Stomach (tissue), 9 donors: ENCODE data around the gene C1orf50. TPM values are rescaled to one million over a fixed set of nuclear protein-coding genes. Genes with fewer than 3 reads are reported as not detected.

ENCODE experiments used
- DNase-seq, 2 donors: peaks; one replicate each; pipeline versions ENCODE4 v3.0.0 to v3.0.0-alpha.2; 2013 to 2019
- H3K27ac ChIP-seq, 5 donors: fragments of 200-600 bp in 4 of 5; sonication (generic) in 4 of 5; one replicate each; pipeline ENCODE4 v1.5.1; 2013 to 2019; ENCODE audit warnings: mild to moderate bottlenecking in 1 of 5, moderate library complexity in 1 of 5
- H3K27me3 ChIP-seq, 3 donors: fragments of 200-600 bp; sonication (generic); one replicate each; pipeline ENCODE4 v1.5.1; 2017 to 2019; ENCODE audit warnings: mixed run types in 1 of 3
- H3K36me3 ChIP-seq, 4 donors: fragments of 200-600 bp; sonication (generic); 1 replicate in 3 of 4; 2 replicates in 1 of 4; pipeline ENCODE4 v1.5.1; 2016 to 2019
- H3K4me1 ChIP-seq, 4 donors: fragments of 200-600 bp; sonication (generic); one replicate each; pipeline ENCODE4 v1.5.1; 2016 to 2019
- H3K4me3 ChIP-seq, 4 donors: fragments of 200-600 bp; sonication (generic) in 3 of 4; one replicate each; pipeline ENCODE4 v1.5.1; 2016 to 2019; ENCODE audit warnings: mild to moderate bottlenecking in 1 of 4
- H3K9me3 ChIP-seq, 4 donors: fragments of 200-600 bp; sonication (generic); one replicate each; pipeline ENCODE4 v1.5.1; 2016 to 2019
- EP300 ChIP-seq: sonication (generic); formaldehyde crosslinking; IDR thresholded peaks from one replicate; pipeline ENCODE4 v1.6.1; 2017; ENCODE audit warnings: antibody characterized with exemption
- POLR2A ChIP-seq, 4 donors: fragments of 450-650 bp; IDR thresholded peaks; one replicate each; pipeline ENCODE4 v1.6.1; 2016; ENCODE audit warnings: antibody characterized with exemption in 4 of 4, control low read depth in 2 of 4, mild to moderate bottlenecking in 1 of 4, moderate library complexity in 1 of 4
- POLR2AphosphoS5 ChIP-seq, 3 donors: sonication (generic); formaldehyde crosslinking; IDR thresholded peaks; one replicate each; pipeline ENCODE4 v1.6.1; 2016; ENCODE audit warnings: antibody characterized with exemption in 3 of 3
- WGBS, 5 donors: extraction: QIAGEN DNeasy Blood & Tissue Kit in 3 of 5; methylation state at CpG; one replicate each; pipeline versions ENCODE4 v1.1.5 to v1.1.7; 2013 to 2018; 5-methylcytosine and 5-hydroxymethylcytosine counted together
- intact Hi-C: fragments of 100-400 bp; cut with DNase I; formaldehyde crosslinking; loops from one replicate; pipeline ENCODE4 v1.15.1; 2023; ENCODE audit warnings: low total_unique reads
- polyA plus RNA-seq, 3 donors: library from polyadenylated mRNA; stranded (reverse); fragments of 200-250 nt; gene quantifications; one replicate each; pipeline ENCODE4 v1.2.3, GENCODE V29; 2013
- total RNA-seq, 5 donors: library from RNA; depleted of rRNA; stranded (reverse); fragments of >200 nt; gene quantifications; one replicate each; pipeline versions ENCODE4 v1.1.0 to v1.2.3, GENCODE V29; 2014 to 2016
- TF ChIP-seq, protein P1 (sequence below), 7 experiments: fragments of 450-650 bp in 4 of 7; fragments of 200-600 bp in 3 of 7; sonication (generic) in 3 of 7; IDR thresholded peaks; one replicate each; pipeline ENCODE4 v1.5.1; 2016 to 2019; ENCODE audit warnings: antibody characterized with exemption in 7 of 7, control low read depth in 2 of 7, mild to moderate bottlenecking in 1 of 7
- donor health status: healthy with polysubstance abuse.
- donor health status: Bipolar disorder and iron deficiency.
- donor health status: healthy.

Gene C1orf50
- total and polyA plus RNA-seq, 8 donors: 0.89 to 6.7 (median 5.0) TPM; not detected in 2

GRCh38 chr1:42793824-42794223 is 26.8 kb downstream of the C1orf50 start:
- Histone ChIP-seq H3K27ac (no peak overlapping the region), H3K9me3 (no peaks in the 10 kb centered on the region), H3K27me3 (no peaks in the 10 kb centered on the region), H3K36me3 (no peaks in the 10 kb centered on the region), H3K4me1 (no peaks in the 10 kb centered on the region), H3K4me3 (no peak overlapping the region)
- WGBS, 5 donors: 83 to 95% (median 89%) methylated on average over 2 of the region's 2 CpGs
- DNase-seq: no peak
- intact Hi-C loops: no loop called here
- TF ChIP-seq, protein P1, sequence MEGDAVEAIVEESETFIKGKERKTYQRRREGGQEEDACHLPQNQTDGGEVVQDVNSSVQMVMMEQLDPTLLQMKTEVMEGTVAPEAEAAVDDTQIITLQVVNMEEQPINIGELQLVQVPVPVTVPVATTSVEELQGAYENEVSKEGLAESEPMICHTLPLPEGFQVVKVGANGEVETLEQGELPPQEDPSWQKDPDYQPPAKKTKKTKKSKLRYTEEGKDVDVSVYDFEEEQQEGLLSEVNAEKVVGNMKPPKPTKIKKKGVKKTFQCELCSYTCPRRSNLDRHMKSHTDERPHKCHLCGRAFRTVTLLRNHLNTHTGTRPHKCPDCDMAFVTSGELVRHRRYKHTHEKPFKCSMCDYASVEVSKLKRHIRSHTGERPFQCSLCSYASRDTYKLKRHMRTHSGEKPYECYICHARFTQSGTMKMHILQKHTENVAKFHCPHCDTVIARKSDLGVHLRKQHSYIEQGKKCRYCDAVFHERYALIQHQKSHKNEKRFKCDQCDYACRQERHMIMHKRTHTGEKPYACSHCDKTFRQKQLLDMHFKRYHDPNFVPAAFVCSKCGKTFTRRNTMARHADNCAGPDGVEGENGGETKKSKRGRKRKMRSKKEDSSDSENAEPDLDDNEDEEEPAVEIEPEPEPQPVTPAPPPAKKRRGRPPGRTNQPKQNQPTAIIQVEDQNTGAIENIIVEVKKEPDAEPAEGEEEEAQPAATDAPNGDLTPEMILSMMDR (IDR thresholded peaks at IDR 0.05): no peak
- TF ChIP-seq POLR2AphosphoS5 (IDR thresholded peaks at IDR 0.05): no peak
- no peak for TF ChIP-seq POLR2A (IDR thresholded peaks at IDR 0.05)
- TF ChIP-seq EP300: no peak

DNA sequence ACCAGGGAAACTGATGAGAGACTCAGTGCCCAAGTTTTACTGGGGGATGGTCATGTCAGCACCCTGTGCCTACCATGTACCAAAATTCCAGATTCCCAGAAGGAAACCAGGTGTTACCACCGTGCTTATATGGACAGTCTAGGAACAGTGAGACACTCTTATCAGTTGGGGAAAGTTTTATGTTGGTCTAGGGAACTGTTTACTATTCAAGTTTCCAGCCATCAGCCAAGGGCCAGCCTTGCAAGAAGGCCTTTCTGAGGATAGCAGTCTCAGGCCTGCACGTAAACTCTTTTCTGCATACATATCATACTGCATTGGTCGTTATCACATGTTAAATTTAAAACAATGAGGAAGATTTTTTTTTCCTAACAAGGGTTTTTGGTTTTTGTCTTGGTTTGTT is 30.4 kb downstream of the C1orf50 start:
- H3K36me3 ChIP-seq: no peaks in the 10 kb centered on the region
- no peaks in the 10 kb centered on the region for H3K9me3 ChIP-seq
- WGBS, 5 donors: 60 to 72% (median 70%) methylated on average over 3 of the region's 3 CpGs
- no peak overlapping the region for H3K4me3 ChIP-seq
- intact Hi-C loops: no loop called here
- no peaks in the 10 kb centered on the region for H3K27me3 ChIP-seq
- no peaks in the 10 kb centered on the region for H3K4me1 ChIP-seq
- H3K27ac ChIP-seq: no peak overlapping the region
- no peak for TF ChIP-seq POLR2AphosphoS5 (IDR thresholded peaks at IDR 0.05)
- TF ChIP-seq POLR2A (IDR thresholded peaks at IDR 0.05): no peak
- no peak for TF ChIP-seq EP300
- TF ChIP-seq, protein P1 (IDR thresholded peaks at IDR 0.05): no peak
- no peak for DNase-seq

DNA sequence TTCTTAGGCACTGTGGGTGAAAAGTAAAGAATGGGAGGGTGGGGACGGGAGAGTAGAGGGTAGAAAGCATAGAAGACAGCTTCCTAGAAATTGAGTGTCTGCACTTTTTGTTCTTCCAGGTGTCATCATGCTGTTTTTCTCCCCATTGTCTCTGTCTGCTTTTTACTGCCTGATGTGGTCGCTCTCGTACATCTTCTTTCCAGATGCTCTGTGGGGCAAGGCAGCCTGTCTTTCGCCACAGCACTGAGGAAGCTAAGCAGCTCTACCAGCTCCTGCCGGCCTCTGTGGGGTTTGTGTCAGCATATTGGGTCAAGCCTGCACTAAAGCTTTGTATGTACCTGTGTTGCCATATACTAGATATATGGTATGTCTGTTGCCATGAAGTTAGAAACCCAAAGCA is 30.9 kb downstream of the C1orf50 start:
- H3K9me3 ChIP-seq: no peaks in the 10 kb centered on the region
- intact Hi-C loops: no loop called here
- H3K27me3 ChIP-seq: no peaks in the 10 kb centered on the region
- H3K4me3 ChIP-seq: no peak overlapping the region
- H3K27ac ChIP-seq: no peak overlapping the region
- no peak for DNase-seq
- WGBS, 5 donors: 82 to 94% (median 86%) methylated on average over 5 of the region's 5 CpGs
- H3K36me3 ChIP-seq: no peaks in the 10 kb centered on the region
- no peak for TF ChIP-seq EP300
- TF ChIP-seq, protein P1 (IDR thresholded peaks at IDR 0.05): no peak
- TF ChIP-seq POLR2A (IDR thresholded peaks at IDR 0.05): no peak
- no peak for TF ChIP-seq POLR2AphosphoS5 (IDR thresholded peaks at IDR 0.05)
- H3K4me1 ChIP-seq: no peaks in the 10 kb centered on the region

- H3K4me1 ChIP-seq: no peaks in the 10 kb centered on the region
- 69 to 82% (median 79%) methylated on average over 8 of the region's 8 CpGs for WGBS, 5 donors
- H3K27ac ChIP-seq: no peak overlapping the region
- H3K4me3 ChIP-seq: no peak overlapping the region
- intact Hi-C loops: no loop called here
- TF ChIP-seq POLR2AphosphoS5 (IDR thresholded peaks at IDR 0.05): no peak
- TF ChIP-seq EP300: no peak
- TF ChIP-seq POLR2A (IDR thresholded peaks at IDR 0.05): no peak
- TF ChIP-seq, protein P1 (IDR thresholded peaks at IDR 0.05): no peak
- no peaks in the 10 kb centered on the region for H3K9me3 ChIP-seq
- DNase-seq: no peak
- peaks cover 0 to 18% (median 13%) of the 10 kb centered on the region in 4 donors for H3K36me3 ChIP-seq
- H3K27me3 ChIP-seq: no peaks in the 10 kb centered on the region
Observed at GRCh38 chr1:42801832-42802473, 34.9 kb downstream of the C1orf50 start.
